Measurements from ENCODE around the gene FPR1.

Gene FPR1

DNA sequence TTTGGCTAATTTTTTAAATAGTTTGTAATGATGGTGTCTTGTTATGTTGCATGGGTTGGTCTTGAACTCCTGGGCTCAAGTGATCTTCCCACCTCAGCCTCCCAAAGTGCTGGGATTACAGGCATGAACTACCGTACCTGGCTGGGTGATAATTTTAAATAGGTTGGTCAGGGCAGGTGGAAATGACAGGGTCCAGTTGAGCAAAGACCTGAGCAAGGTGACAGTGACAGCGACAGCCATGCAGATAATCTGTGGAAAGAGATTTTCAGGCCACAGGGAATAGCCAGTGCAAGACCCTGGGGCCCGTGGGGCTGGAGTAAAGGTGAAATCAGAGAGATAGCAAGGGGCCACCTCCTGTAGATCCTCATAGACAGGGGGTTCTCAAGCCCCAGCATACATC, 55.1 kb downstream of the FPR1 start:
- H3F3A ChIP-seq (ENCODE audit: control insufficient read depth, insufficient read depth) = no peaks in the 10 kb centered on the region
- no peaks in the 10 kb centered on the region for H3K36me3 ChIP-seq (ENCODE audit: control insufficient read depth, low read length)
- no peaks in the 10 kb centered on the region for H3K9me3 ChIP-seq (ENCODE audit: control insufficient read depth, insufficient read depth, low read length)
- no peaks in the 10 kb centered on the region for H4K20me1 ChIP-seq (ENCODE audit: control insufficient read depth, insufficient read depth, low read depth, low read length)
- H3K27ac ChIP-seq (ENCODE audit: low read depth, low read length) = no peak overlapping the region
- peaks cover 3% of the 10 kb centered on the region for H3K4me1 ChIP-seq (ENCODE audit: control insufficient read depth, low read length)
- H3K9me2 ChIP-seq (replicated peaks; ENCODE audit: control insufficient read depth, low read length) = no peaks in the 10 kb centered on the region
- no peak overlapping the region for H3K4me2 ChIP-seq (ENCODE audit: low read length)
- H3K79me2 ChIP-seq (ENCODE audit: control insufficient read depth, low read length) = no peaks in the 10 kb centered on the region
- no peak overlapping the region for H3K4me3 ChIP-seq (ENCODE audit: low read length)
- TF ChIP-seq EZH2phosphoT487 (IDR thresholded peaks at IDR 0.05; ENCODE audit: borderline replicate concordance, low read length) = no peak
- TF ChIP-seq, protein P1, sequence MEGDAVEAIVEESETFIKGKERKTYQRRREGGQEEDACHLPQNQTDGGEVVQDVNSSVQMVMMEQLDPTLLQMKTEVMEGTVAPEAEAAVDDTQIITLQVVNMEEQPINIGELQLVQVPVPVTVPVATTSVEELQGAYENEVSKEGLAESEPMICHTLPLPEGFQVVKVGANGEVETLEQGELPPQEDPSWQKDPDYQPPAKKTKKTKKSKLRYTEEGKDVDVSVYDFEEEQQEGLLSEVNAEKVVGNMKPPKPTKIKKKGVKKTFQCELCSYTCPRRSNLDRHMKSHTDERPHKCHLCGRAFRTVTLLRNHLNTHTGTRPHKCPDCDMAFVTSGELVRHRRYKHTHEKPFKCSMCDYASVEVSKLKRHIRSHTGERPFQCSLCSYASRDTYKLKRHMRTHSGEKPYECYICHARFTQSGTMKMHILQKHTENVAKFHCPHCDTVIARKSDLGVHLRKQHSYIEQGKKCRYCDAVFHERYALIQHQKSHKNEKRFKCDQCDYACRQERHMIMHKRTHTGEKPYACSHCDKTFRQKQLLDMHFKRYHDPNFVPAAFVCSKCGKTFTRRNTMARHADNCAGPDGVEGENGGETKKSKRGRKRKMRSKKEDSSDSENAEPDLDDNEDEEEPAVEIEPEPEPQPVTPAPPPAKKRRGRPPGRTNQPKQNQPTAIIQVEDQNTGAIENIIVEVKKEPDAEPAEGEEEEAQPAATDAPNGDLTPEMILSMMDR (IDR thresholded peaks at IDR 0.05; ENCODE audit: low read depth, low read length, poor library complexity, severe bottlenecking) = no peak
- H3K27me3 ChIP-seq (ENCODE audit: control insufficient read depth, low read length) = no peaks in the 10 kb centered on the region

Data from DOHH2 (cell line).